ENCODE measurements around the gene COL6A5. TPM values are rescaled to one million over a fixed set of nuclear protein-coding genes. Genes with fewer than 3 reads are reported as not detected.

COL6A5 gene
- polyA plus RNA-seq, 1 of the 3 experiments (the other 2 are of a cell fraction), result not detected

- H3K4me2 ChIP-seq, result no peak overlapping the region
- no peak for DNase-seq
- no peaks in the 10 kb centered on the region for H3K27me3 ChIP-seq (ENCODE audit: insufficient read depth)
- H3K4me1 ChIP-seq (ENCODE audit: control insufficient read depth in 1 of 2, insufficient read depth in 2 of 2, low read depth in 1 of 2, low read length in 1 of 2), result no peaks in the 10 kb centered on the region; a peak in 1 of 4 replicates
- no peak for TF ChIP-seq RAD21 (IDR thresholded peaks at IDR 0.05; ENCODE audit: low read length)
- 10% methylated on average over 1 of the region's 1 CpG for WGBS (ENCODE audit: low lambda C conversion rate)
- H3K9me2 ChIP-seq, result no peaks in the 10 kb centered on the region
- no peaks in the 10 kb centered on the region for H4K20me1 ChIP-seq (ENCODE audit: insufficient read depth)
- H3K4me3 ChIP-seq (ENCODE audit: low read depth in 2 of 2, low read length in 1 of 2), result no peak overlapping the region
- H3K9me3 ChIP-seq, result no peaks in the 10 kb centered on the region
- H3F3A ChIP-seq (replicated peaks; ENCODE audit: insufficient read depth), result no peaks in the 10 kb centered on the region
- H3K79me2 ChIP-seq (ENCODE audit: insufficient read depth), result no peaks in the 10 kb centered on the region
- ChIA-PET POLR2A (no interaction called here), CTCF (interaction anchor here (1.0 to 2.7 kb wide), 3 partner anchors 10 to 252 kb away, joined by 4 to 15 read pairs (median 15); no protein-coding TSS in a partner anchor)
- no peak overlapping the region for H2AFZ ChIP-seq (ENCODE audit: low read depth)
- no peaks in the 10 kb centered on the region for H3K36me3 ChIP-seq (replicated peaks in 1 of 2; ENCODE audit: control insufficient read depth in 1 of 2, insufficient read depth in 2 of 2, low read length in 1 of 2)
- H3K27ac ChIP-seq (ENCODE audit: low read depth in 2 of 2, low read length in 1 of 2), result no peak overlapping the region
- no peak overlapping the region for H3K9ac ChIP-seq
These were observed 182.6 kb downstream of the COL6A5 start for GRCh38 chr3:130528120-130528519.

GRCh38 chr3:130529486-130530215 is 184.2 kb downstream of the COL6A5 start:
- TF ChIP-seq FOXM1 (IDR thresholded peaks at IDR 0.05; ENCODE audit: low read depth) (no peak), GATA2 (CRISPR knock-in tag; IDR thresholded peaks at IDR 0.05) (no peak), IRF3 (IDR thresholded peaks at IDR 0.05; ENCODE audit: low read depth, low read length) (no peak), RFX5 (IDR thresholded peaks at IDR 0.05; ENCODE audit: low read length) (no peak), USF2 (IDR thresholded peaks at IDR 0.05; ENCODE audit: borderline replicate concordance, low read depth, low read length) (no peak), FOSL2 (IDR thresholded peaks at IDR 0.05; ENCODE audit: borderline replicate concordance, low read depth) (no peak), SMC3 (IDR thresholded peaks at IDR 0.05; ENCODE audit: low read depth, low read length) (no peak), REST (IDR thresholded peaks at IDR 0.05; ENCODE audit: low read depth, low read length) (no peak), MEF2A (IDR thresholded peaks at IDR 0.05; ENCODE audit: borderline replicate concordance, low read depth) (no peak), ELF1 (IDR thresholded peaks at IDR 0.05) (no peak), NRF1 (IDR thresholded peaks at IDR 0.05; ENCODE audit: low read depth, low read length) (no peak), TAF1 (IDR thresholded peaks at IDR 0.05; ENCODE audit: borderline replicate concordance, low read depth, low read length) (no peak), EZH2phosphoT487 (IDR thresholded peaks at IDR 0.05; ENCODE audit: borderline replicate concordance, low read depth) (no peak), POLR2AphosphoS5 (IDR thresholded peaks at IDR 0.05; ENCODE audit: low read depth, low read length) (no peak), TCF12 (IDR thresholded peaks at IDR 0.05) (no peak), FOXJ3 (CRISPR knock-in tag; IDR thresholded peaks at IDR 0.05) (no peak), NFIC (IDR thresholded peaks at IDR 0.05; ENCODE audit: borderline replicate concordance) (no peak), SIN3A (IDR thresholded peaks at IDR 0.05; ENCODE audit: borderline replicate concordance, low read depth, low read length) (no peak), USF1 (IDR thresholded peaks at IDR 0.05; ENCODE audit: borderline replicate concordance, low read depth) (no peak)
- H3K27me3 ChIP-seq (ENCODE audit: insufficient read depth), result no peaks in the 10 kb centered on the region
- no peak for DNase-seq
- CTCF ChIA-PET, result interaction anchor here (1.2 to 2.7 kb wide), 3 partner anchors 9 to 254 kb away, joined by 3 to 15 read pairs (median 15); no protein-coding TSS in a partner anchor
- no peak overlapping the region for H2AFZ ChIP-seq (ENCODE audit: low read depth)
- H3K4me2 ChIP-seq, result no peak overlapping the region
- no peaks in the 10 kb centered on the region for H4K20me1 ChIP-seq (ENCODE audit: insufficient read depth)
- H3K9me3 ChIP-seq, result no peaks in the 10 kb centered on the region
- no peaks in the 10 kb centered on the region for H3K36me3 ChIP-seq (replicated peaks in 1 of 2; ENCODE audit: control insufficient read depth in 1 of 2, insufficient read depth in 2 of 2, low read length in 1 of 2)
- no peaks in the 10 kb centered on the region for H3F3A ChIP-seq (replicated peaks; ENCODE audit: insufficient read depth)
- 16% methylated on average over 4 of the region's 5 CpGs for WGBS (ENCODE audit: low lambda C conversion rate)
- no peaks in the 10 kb centered on the region for H3K9me2 ChIP-seq
- no peak overlapping the region for H3K4me3 ChIP-seq (ENCODE audit: low read depth in 2 of 2, low read length in 1 of 2)
- no peaks in the 10 kb centered on the region for H3K79me2 ChIP-seq (ENCODE audit: insufficient read depth)
- no peak overlapping the region for H3K27ac ChIP-seq (ENCODE audit: low read depth in 2 of 2, low read length in 1 of 2)
- no peaks in the 10 kb centered on the region; a peak in 1 of 4 replicates for H3K4me1 ChIP-seq (ENCODE audit: control insufficient read depth in 1 of 2, insufficient read depth in 2 of 2, low read depth in 1 of 2, low read length in 1 of 2)
- no peak overlapping the region for H3K9ac ChIP-seq
- POLR2A ChIA-PET, result no interaction called here

Data from SK-N-SH (cell line).